ENCODE data around the gene TMPRSS9. TPM values are rescaled to one million over a fixed set of nuclear protein-coding genes. Genes with fewer than 3 reads are reported as not detected.
"Not testable (repeated sequence)": the region's sequence is repeated elsewhere in the genome, so short reads cannot be mapped to it uniquely, and the experiment has no call there.

TMPRSS9 gene
- total RNA-seq, 4 donors from 2014 or later = not detected

- no peak overlapping the region for H3K4me3 ChIP-seq
- no peaks in the 10 kb centered on the region for H3K9me3 ChIP-seq
- peaks cover 12% of the 10 kb centered on the region for H3K27me3 ChIP-seq
- TF ChIP-seq POLR2A (IDR thresholded peaks at IDR 0.05) (no peak), CTCF (IDR thresholded peaks at IDR 0.05) (no peak), EP300 (IDR thresholded peaks at IDR 0.05) (no peak), POLR2AphosphoS5 (IDR thresholded peaks at IDR 0.05) (no peak)
- H3K36me3 ChIP-seq = peaks cover 15% of the 10 kb centered on the region
- H3K4me1 ChIP-seq = no peaks in the 10 kb centered on the region
- DNase-seq (ENCODE audit: low spot score in 2 of 2) = no peak
- 83% methylated on average over 7 of the region's 7 CpGs for WGBS
- no peak overlapping the region for H3K27ac ChIP-seq
These were observed 53.1 kb downstream of the TMPRSS9 start for GRCh38 chr19:2413159-2413558.

GRCh38 chr19:2413629-2414028 is 53.6 kb downstream of the TMPRSS9 start:
- peaks cover 15% of the 10 kb centered on the region for H3K36me3 ChIP-seq
- no peaks in the 10 kb centered on the region for H3K4me1 ChIP-seq
- 92% methylated on average over 10 of the region's 16 CpGs for WGBS
- no peak overlapping the region for H3K27ac ChIP-seq
- H3K4me3 ChIP-seq = no peak overlapping the region
- H3K9me3 ChIP-seq = no peaks in the 10 kb centered on the region
- H3K27me3 ChIP-seq = peaks cover 9% of the 10 kb centered on the region
- no peak for TF ChIP-seq CTCF (IDR thresholded peaks at IDR 0.05)
- TF ChIP-seq EP300 (IDR thresholded peaks at IDR 0.05) = no peak
- TF ChIP-seq POLR2A (IDR thresholded peaks at IDR 0.05) = no peak
- TF ChIP-seq POLR2AphosphoS5 (IDR thresholded peaks at IDR 0.05) = no peak
- no peak for DNase-seq (ENCODE audit: low spot score in 2 of 2)

DNA sequence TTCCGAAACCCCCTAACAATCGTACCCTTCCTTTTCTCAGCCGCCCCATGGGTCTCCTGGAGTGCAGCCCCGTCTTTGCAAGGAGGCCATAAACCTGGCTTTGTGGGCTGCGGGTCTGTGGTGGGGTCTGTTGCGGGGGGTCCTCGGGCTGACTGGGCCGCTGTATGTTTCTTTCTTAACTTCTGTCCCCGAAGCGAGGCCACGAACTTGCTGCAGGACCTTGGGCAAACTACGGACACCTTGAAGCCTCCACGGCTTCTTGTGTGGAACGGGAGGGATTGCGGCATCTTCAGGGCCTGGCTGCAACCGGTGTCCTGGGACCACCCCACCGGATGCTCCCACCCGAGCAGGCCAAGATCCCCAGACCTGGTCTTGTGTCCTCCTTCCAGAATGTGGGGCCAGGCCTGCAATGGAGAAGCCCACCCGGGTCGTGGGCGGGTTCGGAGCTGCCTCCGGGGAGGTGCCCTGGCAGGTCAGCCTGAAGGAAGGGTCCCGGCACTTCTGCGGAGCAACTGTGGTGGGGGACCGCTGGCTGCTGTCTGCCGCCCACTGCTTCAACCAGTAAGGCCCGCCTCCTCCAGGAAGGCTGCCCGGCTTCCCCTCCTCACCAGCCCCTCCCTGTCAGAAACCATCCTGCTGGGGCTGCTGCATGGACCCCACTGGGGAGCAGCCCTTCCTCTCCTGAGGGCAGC is 55.4 kb downstream of the TMPRSS9 start:
- Histone ChIP-seq H3K27ac (no peak overlapping the region), H3K4me1 (no peaks in the 10 kb centered on the region), H3K9me3 (no peaks in the 10 kb centered on the region), H3K36me3 (peaks cover 15% of the 10 kb centered on the region), H3K4me3 (no peak overlapping the region), H3K27me3 (no peaks in the 10 kb centered on the region)
- 87% methylated on average over 20 of the region's 29 CpGs for WGBS
- no peak for TF ChIP-seq EP300 (IDR thresholded peaks at IDR 0.05)
- no peak for TF ChIP-seq POLR2AphosphoS5 (IDR thresholded peaks at IDR 0.05)
- DNase-seq (ENCODE audit: low spot score in 2 of 2) = no peak

DNA sequence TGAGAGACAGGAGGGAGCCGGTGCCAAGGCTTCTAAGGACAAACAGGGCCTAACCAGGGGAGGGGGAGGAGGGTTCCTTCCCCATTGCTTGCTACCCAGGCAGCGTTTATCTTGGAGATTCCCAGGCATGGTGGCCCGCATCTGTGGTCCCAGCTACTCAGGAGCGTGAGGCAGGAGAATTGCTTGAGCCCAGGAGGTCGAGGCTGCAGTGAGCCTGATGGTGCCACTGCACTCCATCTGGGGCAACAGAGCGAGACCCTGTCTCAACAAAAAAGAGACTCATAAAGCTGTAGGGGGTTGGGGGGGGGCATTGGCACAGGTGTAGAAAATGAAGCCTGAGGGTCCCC is 55.9 kb downstream of the TMPRSS9 start:
- no peak overlapping the region for H3K27ac ChIP-seq
- DNase-seq (ENCODE audit: low spot score in 2 of 2) = no peak
- H3K4me1 ChIP-seq = no peaks in the 10 kb centered on the region
- 81% methylated on average over 3 of the region's 6 CpGs for WGBS
- H3K4me3 ChIP-seq = no peak overlapping the region
- H3K9me3 ChIP-seq = no peaks in the 10 kb centered on the region
- no peaks in the 10 kb centered on the region for H3K27me3 ChIP-seq
- TF ChIP-seq EP300 (IDR thresholded peaks at IDR 0.05) (no peak), POLR2AphosphoS5 (IDR thresholded peaks at IDR 0.05) (no peak), POLR2A (IDR thresholded peaks at IDR 0.05) (no peak), CTCF (IDR thresholded peaks at IDR 0.05) (no peak)
- H3K36me3 ChIP-seq = peaks cover 15% of the 10 kb centered on the region

DNA sequence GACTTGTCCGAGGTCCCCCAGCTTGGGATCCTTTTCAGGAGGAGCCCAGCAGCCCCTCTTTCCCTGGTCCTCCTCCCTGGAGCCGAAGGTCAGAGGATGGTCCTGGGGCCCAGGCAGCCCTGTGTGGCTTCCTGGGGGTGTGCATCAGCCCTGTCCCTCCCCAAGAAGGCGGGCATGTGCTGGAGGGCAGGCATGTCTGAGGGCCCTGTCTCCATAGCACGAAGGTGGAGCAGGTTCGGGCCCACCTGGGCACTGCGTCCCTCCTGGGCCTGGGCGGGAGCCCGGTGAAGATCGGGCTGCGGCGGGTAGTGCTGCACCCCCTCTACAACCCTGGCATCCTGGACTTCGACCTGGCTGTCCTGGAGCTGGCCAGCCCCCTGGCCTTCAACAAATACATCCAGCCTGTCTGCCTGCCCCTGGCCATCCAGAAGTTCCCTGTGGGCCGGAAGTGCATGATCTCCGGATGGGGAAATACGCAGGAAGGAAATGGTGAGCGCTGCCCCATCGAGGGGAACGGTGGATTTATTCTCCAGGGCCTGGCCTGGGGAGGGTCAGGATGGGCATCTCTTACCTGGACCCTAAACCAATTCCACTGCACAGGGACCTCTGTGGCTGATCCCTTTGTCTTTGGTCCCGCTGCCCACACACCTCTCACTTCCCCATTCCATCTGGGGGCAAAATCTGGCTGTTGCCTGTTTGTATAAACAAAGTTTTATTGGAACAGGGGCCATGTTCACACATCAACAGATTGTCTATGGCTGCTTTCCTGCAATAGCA is 56.4 kb downstream of the TMPRSS9 start:
- no peak for DNase-seq (ENCODE audit: low spot score in 2 of 2)

DNA sequence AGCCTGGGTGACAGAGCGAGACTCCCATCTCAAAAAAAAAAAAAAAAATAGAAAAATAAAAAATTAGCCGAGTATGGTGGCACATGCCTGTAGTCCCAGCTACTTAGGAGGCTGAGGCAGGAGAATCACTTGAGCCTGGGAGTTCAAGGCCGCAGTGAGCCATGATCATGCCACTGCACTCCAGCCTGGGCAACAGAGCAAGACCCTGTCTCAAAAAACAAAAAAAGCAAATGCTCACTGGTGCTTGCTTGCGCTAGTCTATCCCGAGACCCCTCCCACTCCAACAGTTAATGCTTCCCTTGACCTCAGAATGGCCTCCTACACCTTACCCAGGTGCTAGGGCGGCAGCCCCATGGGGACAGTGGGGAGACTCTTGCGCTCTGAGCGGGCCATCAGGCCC is 57.4 kb downstream of the TMPRSS9 start:
- not testable (repeated sequence) for H3K27me3 ChIP-seq; H3K4me1 ChIP-seq; DNase-seq (ENCODE audit: low spot score in 2 of 2); H3K4me3 ChIP-seq; H3K9me3 ChIP-seq; H3K27ac ChIP-seq
- 98% methylated on average over 8 of the region's 8 CpGs for WGBS
- peaks cover 15% of the 10 kb centered on the region for H3K36me3 ChIP-seq

More for the DNA sequence above, 56.4 kb downstream of the TMPRSS9 start:
- Histone ChIP-seq H3K36me3 (peaks cover 15% of the 10 kb centered on the region), H3K27ac (no peak overlapping the region), H3K4me3 (no peak overlapping the region), H3K4me1 (no peaks in the 10 kb centered on the region), H3K9me3 (no peaks in the 10 kb centered on the region), H3K27me3 (no peaks in the 10 kb centered on the region)
- TF ChIP-seq CTCF (IDR thresholded peaks at IDR 0.05) = no peak
- TF ChIP-seq POLR2AphosphoS5 (IDR thresholded peaks at IDR 0.05) = no peak
- no peak for TF ChIP-seq EP300 (IDR thresholded peaks at IDR 0.05)
- no peak for TF ChIP-seq POLR2A (IDR thresholded peaks at IDR 0.05)
- WGBS = 89% methylated on average over 6 of the region's 19 CpGs
